ENCODE measurements around the gene DYNLT4. TPM values are rescaled to one million over a fixed set of nuclear protein-coding genes. Genes with fewer than 3 reads are reported as not detected.

The DYNLT4 gene
- total and polyA plus RNA-seq, 2 of the 13 experiments (the other 11 are each of a cell fraction or from before 2014, with no cell fraction given) = 0.77 TPM; not detected in 1

DNA sequence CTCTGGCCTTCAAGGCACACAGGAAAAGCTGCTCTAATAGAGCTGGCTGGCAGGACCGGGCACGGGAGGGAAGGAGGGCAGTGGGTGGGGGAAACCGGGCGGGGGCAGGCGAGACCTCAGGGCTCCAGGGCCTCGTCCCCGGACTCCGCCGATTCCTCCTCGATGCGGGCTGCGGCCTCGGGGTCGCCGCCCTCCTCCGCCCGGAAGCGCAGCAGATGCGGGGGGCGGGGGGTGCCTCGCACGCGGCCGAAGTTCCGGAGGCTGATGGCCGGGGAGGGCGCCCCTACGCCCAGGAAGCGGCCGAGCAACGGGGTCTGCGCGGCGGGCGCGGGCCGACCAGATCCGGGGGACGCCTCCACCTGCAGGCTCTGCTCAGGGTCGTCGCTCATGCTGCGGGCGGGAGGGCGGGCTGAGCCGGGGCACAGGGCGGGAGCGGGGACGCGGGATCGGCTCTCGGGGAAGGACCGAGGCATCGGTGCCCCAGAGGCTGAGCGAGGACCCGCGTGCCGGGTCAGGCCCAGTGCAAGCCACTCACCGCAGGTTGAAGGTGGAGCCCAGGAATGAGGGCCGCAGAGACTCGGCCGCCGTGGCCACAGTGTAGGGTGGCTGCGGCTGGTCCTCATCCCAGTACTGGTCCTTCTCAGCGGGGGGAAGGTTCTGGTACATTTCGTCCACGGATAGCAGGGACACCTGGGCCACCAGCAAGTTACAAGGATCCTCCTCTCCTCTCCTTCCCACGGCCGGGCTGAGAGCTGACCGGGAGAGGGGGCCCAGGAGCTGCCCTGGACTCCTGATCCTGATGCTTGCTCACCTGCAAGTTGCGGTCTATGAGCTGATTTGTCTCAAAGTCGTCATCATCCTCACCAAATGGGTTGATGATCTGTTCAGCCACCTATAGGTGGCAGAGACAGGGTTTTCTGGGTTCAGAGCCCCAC is 22.8 kb downstream of the DYNLT4 start (continued):
- TF ChIP-seq, protein P1, sequence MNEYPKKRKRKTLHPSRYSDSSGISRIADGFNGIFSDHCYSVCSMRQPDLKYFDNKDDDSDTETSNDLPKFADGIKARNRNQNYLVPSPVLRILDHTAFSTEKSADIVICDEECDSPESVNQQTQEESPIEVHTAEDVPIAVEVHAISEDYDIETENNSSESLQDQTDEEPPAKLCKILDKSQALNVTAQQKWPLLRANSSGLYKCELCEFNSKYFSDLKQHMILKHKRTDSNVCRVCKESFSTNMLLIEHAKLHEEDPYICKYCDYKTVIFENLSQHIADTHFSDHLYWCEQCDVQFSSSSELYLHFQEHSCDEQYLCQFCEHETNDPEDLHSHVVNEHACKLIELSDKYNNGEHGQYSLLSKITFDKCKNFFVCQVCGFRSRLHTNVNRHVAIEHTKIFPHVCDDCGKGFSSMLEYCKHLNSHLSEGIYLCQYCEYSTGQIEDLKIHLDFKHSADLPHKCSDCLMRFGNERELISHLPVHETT (CRISPR knock-in tag; conservative IDR thresholded peaks at IDR 0.05) = no peak
- TF ChIP-seq KDM3A (CRISPR knock-in tag; IDR thresholded peaks at IDR 0.05; ENCODE audit: low read depth) (0 out of 2 replicates have a peak, but pooled peaks have one; percentile 29), ZNF263 (CRISPR knock-in tag; IDR thresholded peaks at IDR 0.05) (0 out of 2 replicates have a peak, but pooled peaks have one; percentile 9), NFE2L1 (CRISPR knock-in tag; IDR thresholded peaks at IDR 0.05; ENCODE audit: borderline replicate concordance) (peak; percentile 64; the same call in 1 of the 2 replicates), NPAS2 (CRISPR knock-in tag; IDR thresholded peaks at IDR 0.05; ENCODE audit: borderline replicate concordance) (no peak), ZNF12 (CRISPR knock-in tag; IDR thresholded peaks at IDR 0.05) (no peak), ZNF652 (CRISPR knock-in tag; IDR thresholded peaks at IDR 0.05; ENCODE audit: borderline replicate concordance, low read depth) (no peak), ZNF879 (CRISPR knock-in tag; IDR thresholded peaks at IDR 0.05) (no peak), SP5 (CRISPR knock-in tag; IDR thresholded peaks at IDR 0.05; ENCODE audit: borderline replicate concordance, low read depth) (no peak)
- TF ChIP-seq, protein P2, sequence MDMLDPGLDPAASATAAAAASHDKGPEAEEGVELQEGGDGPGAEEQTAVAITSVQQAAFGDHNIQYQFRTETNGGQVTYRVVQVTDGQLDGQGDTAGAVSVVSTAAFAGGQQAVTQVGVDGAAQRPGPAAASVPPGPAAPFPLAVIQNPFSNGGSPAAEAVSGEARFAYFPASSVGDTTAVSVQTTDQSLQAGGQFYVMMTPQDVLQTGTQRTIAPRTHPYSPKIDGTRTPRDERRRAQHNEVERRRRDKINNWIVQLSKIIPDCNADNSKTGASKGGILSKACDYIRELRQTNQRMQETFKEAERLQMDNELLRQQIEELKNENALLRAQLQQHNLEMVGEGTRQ (IDR thresholded peaks at IDR 0.05; ENCODE audit: low read depth, low read length) = no peak
- TF ChIP-seq, protein P2 (CRISPR knock-in tag; IDR thresholded peaks at IDR 0.05; ENCODE audit: borderline replicate concordance) = no peak
- TF ChIP-seq, protein P3, sequence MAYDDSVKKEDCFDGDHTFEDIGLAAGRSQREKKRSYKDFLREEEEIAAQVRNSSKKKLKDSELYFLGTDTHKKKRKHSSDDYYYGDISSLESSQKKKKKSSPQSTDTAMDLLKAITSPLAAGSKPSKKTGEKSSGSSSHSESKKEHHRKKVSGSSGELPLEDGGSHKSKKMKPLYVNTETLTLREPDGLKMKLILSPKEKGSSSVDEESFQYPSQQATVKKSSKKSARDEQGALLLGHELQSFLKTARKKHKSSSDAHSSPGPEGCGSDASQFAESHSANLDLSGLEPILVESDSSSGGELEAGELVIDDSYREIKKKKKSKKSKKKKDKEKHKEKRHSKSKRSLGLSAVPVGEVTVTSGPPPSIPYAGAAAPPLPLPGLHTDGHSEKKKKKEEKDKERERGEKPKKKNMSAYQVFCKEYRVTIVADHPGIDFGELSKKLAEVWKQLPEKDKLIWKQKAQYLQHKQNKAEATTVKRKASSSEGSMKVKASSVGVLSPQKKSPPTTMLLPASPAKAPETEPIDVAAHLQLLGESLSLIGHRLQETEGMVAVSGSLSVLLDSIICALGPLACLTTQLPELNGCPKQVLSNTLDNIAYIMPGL (CRISPR knock-in tag; IDR thresholded peaks at IDR 0.05; ENCODE audit: borderline replicate concordance in 1 of 2, low read depth in 1 of 2) = peak; percentile 40 to 86
- TF ChIP-seq, protein P4, sequence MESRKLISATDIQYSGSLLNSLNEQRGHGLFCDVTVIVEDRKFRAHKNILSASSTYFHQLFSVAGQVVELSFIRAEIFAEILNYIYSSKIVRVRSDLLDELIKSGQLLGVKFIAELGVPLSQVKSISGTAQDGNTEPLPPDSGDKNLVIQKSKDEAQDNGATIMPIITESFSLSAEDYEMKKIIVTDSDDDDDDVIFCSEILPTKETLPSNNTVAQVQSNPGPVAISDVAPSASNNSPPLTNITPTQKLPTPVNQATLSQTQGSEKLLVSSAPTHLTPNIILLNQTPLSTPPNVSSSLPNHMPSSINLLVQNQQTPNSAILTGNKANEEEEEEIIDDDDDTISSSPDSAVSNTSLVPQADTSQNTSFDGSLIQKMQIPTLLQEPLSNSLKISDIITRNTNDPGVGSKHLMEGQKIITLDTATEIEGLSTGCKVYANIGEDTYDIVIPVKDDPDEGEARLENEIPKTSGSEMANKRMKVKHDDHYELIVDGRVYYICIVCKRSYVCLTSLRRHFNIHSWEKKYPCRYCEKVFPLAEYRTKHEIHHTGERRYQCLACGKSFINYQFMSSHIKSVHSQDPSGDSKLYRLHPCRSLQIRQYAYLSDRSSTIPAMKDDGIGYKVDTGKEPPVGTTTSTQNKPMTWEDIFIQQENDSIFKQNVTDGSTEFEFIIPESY (CRISPR knock-in tag; IDR thresholded peaks at IDR 0.05) = peak; percentile 8; the same call in 1 of the 2 replicates
